IPS DF 19.7 (cell line): ENCODE data around the gene PBOV1.

Experiments
- DNase-seq: peaks from one replicate; pipeline ENCODE4 v3.0.0-alpha.2; 2013; ENCODE audit warnings: low read depth, low spot score

PBOV1 gene

DNA sequence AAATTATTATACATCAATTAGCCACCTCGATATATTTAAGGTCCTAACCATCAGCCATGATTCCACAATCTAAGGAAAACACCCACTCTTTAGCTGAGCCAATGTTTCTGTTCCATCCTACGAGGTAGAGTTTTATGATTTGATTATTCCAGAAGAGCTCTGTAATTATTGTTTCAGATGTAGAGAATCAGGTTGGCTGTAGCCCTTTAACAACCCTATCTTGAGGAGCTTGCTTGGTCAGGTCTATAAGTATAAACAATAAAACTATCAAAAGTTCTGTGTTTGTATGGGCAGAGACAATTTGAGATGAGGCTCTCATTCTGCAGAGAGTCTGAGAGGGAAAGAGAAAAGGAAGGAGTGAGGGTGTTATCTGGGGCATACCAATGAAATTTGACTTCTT, at the start of gene PBOV1:
TSS of gene PBOV1 (minus strand) at position 43 of the 400 bp plus-strand sequence. CDS start 96 bp downstream, outside the sequence.
- DNase-seq: no peak

DNA sequence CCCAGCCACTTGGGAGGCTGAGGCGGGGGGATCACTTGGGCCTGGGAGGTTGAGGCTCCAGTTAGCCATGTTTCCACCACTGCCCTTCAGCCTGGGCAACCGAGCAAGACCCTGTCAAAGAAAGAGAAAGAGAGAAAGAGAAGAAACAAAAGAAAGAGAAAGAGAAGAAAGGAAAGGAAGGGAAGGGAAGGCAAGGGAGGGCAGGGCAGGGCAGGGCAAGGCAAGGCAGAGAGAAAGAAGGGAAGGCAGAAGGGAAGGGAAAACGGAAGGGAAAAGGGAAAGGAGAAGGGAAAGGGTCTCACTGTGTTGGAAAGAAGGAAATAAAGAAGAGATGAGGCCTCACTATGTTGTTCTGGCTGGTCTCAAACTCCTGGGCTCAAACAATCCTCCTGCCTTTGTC, 47.8 kb upstream of the PBOV1 start:
- no peak for DNase-seq

DNA sequence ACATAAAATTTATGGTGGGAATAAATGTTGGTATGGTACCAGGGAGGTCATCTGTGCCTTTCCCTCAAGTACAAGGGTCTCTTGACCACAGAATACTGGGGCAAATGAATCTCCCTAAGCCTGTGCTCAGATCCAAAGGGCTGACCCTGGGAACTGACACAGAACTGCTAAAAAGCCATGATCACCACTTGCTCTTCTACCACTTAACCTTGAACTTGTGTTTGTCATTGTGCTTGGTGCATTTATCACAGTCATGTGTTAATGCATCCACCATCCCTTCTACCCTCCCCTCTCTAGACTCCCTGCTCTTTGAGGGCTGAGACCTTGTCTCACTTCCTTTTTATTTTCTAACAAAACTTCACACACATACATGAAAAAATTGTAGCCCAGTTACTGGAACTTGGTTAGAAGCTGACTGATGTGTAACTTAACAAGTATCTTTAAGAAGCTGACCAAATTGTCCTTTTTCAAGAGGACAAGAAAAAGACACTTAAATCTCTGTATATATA, 46.1 kb upstream of the PBOV1 start:
- DNase-seq: no peak

DNA sequence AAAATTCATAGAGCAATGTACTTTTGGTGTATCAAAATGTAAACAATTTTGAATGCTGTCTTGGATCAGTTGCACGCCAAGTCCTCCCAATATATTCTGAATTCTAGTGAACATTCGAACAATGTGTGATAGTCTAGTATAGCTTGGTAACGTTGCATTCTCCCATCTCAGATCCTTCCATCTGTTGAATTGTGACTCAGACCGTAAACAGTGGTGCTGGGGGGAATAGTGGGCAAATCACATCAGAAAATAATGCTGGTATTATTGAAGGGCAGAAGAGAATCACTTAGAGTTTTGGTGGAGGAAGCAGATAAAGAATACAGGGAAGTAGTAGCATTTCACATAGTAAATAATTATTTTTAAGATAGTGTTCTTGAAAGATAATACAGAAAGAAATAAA, 45.7 kb upstream of the PBOV1 start:
- no peak for DNase-seq

DNA sequence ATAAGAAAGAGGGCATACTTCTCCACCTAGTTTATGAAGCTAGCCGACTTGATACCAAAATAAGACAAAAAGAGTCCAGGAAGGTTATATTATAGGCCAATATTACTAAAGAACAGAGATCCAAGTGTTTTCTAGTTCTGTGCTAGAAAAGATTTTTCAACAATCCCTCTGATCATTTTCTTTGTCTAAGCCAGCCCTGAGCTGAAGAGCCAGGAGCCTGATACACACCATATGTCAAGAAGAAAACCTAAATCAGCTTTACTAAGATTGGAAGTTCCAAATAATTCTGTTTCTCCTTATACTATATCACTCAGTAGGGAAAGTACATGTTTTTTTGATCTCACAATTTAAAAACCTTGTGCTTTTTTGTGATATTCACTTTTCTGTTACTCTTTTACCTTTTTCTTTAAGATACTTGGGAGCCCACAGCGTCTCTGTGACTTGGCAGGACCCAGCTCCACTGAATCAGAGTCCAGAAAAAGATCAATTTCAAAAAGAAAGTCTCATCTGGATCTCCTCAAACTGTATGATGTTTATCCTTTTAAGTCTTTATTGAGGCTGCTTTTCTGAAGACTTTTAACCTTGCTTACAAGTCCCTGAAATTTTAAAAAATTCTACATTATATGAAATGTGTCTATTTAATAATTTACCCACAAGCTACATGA, 43.0 kb upstream of the PBOV1 start:
- no peak for DNase-seq

DNA sequence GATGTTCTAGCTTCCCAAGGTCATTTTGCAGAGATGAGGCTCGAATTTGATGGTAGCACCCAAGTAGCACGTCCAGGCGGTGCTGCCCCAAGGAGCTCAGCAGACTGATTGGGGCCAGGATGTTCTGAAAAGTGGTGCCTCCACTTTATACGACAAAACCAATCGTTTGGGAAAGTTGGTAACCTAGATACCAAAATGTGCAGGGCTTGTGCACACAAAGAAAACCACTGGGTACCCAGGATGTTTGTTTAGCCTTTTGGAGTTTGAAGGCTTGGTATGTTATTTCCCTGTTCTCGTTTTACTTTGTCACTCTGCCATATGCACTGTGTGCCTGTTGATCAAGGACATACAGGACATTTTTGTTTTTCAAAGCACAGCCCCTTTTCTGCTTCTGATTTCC, 40.7 kb upstream of the PBOV1 start:
- DNase-seq: no peak

DNA sequence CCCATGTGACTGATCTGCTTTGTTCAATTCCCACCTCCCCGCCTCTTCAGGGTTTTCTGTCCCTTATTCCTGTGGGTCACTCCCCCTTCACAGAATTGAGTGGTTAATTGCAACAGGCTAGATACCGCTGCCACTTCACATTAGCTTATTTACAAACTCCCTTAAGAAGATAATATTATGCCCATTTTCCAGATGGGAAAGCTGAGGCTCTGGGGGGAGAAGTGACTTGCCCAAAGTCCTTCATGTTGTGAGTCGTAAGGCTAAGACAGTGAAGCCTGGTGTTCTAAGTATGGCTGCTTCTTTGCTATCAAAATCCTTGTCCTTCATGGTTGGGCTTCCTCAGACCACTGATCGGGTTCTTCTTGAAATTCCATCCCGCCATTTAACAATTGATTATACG, 39.9 kb upstream of the PBOV1 start:
- no peak for DNase-seq

DNA sequence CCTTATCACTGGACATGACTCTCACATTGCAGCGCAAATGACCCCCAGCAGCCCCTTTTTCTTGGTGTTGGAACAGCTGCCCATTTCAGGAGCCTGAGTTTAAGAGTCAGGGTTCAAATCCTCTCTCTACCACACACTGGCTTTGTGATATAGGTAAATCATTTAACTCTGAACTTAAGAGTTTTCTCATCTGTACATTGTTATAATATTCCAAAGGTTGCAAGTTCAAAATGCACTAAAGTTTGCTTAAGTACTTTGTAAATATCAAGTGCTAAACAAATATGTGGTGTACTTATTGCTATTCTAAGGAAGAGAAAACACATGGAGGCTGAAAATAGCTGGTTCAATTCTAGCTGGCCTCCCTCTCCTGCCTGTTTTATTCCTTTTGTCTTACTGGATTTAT, 39.3 kb upstream of the PBOV1 start:
- no peak for DNase-seq

DNA sequence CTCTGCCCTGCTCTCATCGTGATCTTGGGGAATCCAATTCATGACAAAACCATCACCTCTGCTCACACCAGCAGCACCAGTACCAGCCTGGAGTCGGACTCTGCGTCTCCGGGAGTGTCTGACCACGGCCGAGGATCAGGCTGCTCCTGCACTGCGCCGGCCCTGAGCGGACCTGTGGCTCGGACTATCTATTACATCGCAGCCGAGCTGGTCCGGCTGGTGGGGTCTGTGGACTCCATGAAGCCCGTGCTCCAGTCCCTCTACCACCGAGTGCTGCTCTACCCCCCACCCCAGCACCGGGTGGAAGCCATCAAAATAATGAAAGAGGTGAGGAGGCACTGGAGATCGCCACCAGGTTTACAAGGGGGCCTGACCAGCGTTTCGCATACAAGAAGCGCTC, 37.2 kb upstream of the PBOV1 start:
- DNase-seq: no peak

DNA sequence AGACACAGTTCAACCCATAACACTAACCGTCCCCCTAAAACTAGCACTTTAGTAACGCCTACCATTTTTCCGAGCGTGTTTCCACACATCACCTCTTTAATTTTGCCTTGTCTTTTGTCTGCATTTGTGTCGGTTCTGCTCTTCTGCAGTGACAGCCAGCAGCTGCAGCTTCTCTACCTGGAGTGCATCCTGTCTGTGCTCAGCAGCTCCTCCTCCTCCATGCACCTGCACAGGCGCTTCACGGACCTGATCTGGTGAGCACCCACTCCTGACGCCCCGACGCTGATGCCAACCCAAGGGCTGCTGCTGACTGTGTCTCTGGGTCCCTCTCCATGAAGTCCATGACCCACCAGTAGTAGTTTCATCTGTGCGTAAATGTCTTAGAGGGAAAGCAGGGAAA, 35.4 kb upstream of the PBOV1 start:
- no peak for DNase-seq

DNA sequence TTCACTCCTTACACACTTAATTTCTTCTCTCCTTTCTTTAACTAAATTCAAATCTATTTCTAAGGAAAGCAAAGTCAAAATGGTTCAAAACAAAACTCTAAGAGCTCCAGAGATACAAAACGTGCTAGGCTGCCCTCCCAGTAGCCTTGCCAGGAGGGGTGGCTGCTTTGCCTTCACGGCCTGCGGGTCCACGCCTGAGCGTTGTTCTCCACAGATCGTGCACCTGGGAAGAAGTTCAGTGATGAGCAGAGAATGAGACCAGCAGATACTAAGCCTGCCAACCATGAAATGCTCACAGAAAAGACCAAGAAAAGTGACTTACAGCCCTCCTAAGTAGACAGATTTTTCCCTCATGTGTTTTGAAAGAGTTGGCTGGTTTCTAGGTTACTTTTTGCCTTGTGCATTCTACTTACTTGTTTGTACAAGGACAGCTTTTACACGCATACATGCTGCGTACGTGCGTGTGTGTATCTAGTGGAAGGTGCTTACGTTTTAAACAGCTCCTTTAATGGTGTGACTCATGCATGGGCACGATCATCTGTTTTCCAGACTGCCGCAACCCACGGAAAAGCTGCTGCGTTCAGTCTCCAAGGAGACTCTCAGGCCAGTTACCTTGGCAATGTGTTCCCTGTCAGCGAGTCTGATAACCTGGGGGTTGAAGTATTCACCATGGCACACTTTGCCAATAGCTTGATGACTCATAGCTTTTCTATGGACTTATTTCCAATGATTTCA, 32.4 kb upstream of the PBOV1 start:
- no peak for DNase-seq

DNA sequence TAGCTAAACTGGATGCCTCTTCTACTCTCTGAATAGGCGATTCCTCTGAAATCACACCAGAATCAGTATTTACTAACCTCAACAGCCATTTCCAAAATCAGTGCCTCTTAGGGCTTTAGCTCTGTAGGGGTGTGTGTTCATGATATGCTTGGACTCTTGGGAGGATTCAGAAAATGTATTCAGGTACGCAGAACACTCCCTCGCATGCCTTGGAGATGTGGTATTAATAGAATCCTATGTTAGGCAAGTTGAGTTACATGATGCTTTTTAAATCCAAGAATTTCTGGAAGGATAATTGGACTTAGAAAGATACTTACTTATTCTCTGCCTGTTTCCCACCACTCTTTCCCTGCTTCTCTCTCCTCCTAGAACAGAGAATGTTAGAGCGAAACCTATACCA, 31.8 kb upstream of the PBOV1 start:
- no peak for DNase-seq

DNA sequence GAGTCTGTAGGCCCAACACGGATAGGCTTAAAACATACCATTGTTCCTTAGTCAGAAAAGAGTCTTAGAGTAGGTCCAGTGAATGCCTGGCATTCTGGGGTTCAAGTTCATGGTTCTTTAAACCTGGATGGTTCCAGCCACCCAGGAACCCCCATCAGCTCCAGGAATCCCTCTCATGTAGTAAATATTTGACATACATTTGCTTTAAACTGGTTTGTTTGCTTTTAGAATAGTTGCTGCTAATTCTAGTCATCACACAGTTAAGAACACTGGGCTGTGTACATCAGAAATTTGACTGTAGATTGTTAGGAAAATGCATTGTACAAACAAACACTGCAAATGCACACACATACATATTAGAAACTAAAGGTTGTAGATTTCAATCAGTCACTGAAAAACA, 30.6 kb upstream of the PBOV1 start:
- DNase-seq: no peak

DNA sequence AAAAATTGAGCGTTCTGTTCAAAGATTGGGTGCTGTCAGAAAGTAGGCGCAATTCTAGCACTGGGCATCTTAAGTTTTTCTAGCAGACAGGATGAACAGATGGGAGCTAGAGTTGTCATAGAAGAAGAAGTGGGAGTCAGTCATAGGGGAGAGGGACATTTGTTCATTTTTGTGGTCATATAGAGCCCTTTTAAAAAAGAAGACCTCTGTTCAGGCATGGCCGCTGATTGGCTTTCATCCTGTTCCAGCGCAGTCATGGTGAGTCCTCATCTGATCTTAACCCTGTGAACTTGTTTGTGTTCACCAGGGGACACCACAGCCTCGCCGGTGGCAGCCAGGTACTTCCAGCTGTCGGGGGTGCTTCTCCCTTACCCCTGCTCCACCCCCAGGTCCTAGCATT, 29.7 kb upstream of the PBOV1 start:
- DNase-seq: no peak

DNA sequence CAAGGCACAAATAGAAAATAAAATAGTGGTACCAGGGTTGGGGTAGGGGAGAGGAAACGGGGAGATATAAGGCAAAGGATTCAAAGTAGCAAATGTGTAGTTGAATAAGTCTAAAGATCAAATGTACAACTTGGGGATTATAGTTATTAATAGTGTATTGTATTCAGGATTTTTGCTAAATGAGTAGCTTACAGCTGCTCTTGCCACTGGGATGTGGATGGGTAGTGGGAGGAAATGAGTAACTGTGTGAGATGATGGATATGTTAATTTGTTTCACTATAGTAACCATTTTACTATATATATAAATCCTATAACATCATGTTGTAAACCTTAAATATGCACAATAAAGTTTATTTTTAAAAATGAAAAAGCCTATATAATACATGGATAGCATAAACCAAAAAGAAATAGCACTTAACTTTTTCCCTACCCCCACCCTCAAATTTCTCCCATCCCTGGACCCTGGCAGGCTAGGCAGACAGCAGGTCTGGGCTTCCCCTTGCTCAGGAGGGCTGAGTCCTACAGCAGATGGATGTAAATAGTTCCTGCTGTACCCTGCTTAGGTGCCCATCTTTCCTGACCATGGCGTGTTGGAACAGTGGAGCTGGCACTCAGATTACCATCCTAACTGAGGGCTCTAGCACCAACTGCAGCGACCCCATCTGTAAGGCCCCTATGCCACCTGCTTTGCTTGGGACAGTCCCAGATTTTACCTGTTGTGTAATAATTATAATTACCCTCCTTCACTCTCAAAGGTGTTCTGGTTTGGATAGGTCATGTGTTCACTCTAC, 28.6 kb upstream of the PBOV1 start:
- no peak for DNase-seq

DNA sequence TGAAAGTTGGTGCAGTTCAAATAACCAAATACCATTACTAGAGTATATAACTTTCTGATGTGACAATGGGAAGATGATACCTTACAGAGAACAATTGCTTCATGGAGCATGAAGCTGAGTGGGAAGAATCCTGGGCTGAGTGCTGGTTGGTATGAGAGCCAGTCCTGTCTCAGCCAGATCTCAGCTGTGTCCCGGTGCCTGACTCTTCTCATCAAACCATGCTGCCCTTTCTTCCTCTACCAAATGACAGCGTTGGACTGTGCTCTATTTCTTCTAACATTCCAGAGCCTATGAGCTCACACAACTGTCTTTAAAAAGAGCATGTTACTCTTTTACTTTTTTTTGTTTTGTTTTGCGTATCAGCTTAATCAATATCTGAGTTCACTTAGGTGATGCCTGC, 27.5 kb upstream of the PBOV1 start:
- no peak for DNase-seq

DNA sequence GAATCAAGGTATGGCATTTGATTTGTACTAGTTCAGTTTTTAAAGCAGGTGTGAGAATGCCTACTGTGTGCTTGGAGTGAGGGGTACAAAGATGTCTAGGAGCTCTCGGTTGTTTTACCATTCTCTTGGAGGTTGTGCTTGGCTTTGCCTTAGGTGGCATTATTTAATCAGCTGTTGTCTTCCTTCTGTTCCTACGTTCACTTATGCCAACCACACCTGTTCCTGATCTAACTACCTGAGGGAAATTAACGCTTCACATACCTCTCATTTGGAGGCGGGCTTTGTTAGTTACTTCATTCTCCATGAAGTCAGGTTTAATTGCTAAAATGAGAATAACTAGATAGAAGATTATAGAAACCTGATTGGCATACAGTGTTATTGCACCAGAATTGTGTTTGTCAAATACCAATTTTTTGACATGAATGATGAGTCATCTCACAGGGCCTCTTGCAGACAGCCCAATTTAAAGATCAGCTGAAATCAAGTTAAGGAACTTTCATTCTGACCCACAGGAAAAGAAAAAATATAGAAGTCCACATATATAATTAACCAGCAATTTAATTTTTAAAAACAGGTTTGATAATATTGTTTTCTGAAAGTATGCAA, 24.8 kb upstream of the PBOV1 start:
- DNase-seq: no peak

DNA sequence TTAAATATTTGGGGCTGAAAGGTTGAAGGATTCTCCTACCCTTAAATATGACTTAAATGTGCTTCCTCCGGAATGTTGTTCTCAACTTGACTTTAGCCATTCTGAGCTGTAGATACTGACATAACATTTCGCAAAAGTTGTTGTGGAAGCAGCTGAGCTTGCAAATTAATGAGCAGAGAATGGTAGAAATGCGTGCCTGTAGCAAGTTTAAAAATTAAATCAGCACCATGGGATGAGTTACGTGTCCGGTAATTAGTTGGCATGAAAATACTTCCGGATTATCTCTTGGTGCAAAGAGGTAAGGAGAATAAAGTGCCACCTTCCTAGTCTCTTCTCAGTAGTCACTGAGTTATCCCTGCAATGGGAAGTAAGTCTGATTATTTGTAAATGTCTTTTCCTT, 23.6 kb upstream of the PBOV1 start:
- no peak for DNase-seq

DNA sequence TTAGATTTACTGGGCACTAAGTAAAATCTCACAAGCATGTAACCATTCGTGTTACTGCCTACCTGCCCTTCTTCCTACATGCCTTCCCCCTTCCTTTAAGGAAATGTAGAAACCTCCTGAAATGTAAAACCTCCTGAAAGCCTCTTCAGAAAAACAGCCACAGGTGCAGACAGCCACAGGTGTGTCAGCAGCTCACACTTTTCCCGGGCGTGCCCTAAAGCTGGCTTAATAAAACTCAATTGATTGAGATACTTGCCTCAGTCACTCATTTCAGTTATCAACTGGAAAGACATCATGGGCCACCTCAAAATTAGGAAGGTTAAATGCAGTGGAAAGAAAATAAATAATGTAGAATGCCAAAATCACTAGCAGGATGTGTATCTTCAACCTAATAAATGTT, 23.1 kb upstream of the PBOV1 start:
- no peak for DNase-seq

DNA sequence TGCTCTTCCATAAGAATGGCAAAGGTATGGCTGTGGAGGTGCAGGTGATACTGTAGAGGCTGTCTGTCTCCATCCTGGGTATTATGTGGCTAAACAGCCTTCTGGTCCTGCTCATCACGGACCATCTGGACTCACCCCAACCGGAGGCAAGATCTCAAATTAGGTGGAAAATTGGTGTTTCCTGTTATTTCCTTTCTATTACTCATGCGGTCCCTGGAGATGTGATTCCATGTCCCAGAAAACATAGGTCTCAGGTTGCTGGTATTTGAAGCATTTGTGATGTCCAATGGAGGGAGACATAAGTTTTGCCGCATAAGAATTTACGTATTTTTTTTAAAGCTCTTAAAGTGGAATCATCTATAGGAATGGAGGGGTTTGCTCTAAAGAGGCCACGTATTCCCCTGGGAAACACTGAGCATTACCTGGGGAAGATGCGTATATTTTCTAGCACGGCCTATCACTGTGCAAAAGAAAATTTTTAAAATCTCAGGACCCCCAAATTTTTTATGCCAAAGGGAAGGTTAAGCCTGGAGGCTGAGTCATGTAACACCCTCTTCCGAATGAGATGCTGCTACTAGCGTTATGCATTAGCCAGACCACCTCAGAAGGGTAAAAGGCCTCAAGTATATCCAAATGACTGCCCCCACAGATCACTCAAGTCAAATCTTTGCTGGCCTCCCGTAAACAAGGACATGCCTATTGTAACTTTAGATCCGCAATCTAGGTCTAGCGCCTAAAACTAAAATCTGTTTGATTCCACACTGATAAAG, 22.4 kb upstream of the PBOV1 start:
- DNase-seq: no peak

DNA sequence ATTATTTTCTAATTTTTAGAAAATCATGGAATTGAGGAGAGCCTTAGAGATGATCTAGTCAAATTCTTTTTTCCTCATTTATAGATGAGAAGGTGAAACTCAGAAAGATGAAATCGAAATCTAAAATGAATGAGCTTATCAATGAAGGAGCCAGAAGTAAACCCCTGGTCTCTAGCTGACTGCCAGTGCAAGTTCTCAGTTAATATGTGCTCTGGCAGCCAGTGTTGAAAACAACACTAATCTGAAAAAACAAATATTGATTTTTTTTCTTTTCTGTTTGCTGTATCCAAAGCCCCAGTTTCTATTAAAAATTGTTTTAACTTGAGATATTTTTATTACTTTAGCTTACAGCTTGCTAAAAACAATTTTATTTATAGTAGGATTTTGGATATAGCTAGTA, 21.5 kb upstream of the PBOV1 start:
- DNase-seq: no peak
